GM19193 (cell line): ENCODE results near the gene HDAC5.

ENCODE experiments used
- POLR2A ChIP-seq: IDR thresholded peaks from 4 replicates; pipeline ENCODE4 v1.6.1; 2011; ENCODE audit not compliant: insufficient read depth, insufficient read length; ENCODE audit errors: extremely low read depth

Gene HDAC5

DNA sequence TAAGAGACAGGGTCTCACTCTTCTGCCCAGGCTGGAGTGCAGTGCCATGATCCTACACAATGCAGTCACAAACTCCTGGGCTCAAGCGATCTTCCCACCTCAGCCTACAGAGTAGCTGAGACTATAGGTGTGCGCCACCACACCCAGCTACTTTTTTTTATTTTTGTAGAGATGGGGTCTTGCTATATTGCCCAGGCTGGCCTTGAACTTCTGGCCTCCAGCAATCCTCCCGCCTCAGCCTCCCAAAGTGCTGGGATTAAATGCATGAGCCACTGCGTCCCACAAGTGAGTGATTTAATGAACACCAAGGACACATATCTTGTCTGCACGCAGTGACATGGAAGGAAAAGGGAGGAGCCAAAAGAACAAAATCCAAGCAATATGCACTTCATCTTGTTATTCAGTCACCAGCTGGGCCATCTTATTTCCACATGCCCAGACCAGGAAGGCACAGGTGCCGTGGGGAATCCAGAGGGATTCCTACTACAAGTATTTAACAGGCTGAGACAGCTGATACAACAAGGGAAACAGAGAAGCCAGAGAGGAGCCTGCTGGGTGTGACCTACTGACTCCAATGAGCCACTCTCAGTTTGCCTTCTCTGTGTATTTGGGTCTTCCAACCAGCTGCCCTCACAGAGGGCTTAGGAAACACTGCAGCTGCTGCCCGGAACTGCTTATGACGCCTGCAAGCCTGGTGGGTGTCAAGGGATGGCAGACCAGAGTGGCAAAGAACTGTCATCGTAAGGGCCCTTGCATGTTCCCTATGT is 74.0 kb downstream of the HDAC5 start:
- TF ChIP-seq POLR2A = no peak

DNA sequence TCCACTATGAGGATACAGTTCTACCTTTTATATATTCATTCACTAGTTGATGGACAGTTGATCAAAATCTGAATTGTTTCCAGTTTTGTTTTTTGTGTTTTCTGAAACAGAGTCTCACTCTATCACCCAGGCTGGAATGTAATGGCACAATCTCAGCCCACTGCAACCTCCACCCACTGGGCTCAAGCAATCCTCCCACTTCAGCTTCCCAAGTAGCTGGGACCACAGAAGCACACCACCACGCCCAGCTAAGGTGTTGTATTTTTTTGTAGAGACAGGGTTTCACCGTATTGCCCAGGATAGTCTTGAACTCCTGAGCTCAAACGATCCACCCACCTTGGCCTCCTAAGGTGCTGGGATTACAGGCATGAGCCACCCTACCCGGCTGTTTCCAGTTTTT is 78.0 kb downstream of the HDAC5 start:
- TF ChIP-seq POLR2A = no peak

DNA sequence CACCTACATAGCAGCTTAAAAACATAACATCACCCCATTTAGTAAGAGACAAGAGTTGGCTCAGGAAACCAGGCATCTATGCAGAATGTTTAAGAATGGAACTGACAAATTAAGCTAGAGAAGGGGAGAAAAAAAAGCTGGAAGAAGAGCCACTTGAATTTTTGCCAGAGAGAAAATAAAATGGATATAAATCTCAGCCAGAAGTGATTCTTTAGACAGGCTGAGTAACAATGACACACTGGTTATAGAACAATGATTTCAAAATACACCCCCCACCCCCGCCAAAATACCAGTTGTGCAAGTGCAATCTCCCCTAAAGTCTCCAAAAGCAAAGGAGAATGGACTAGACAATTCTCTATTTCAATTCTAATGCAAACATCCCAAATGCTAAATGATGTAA is 79.4 kb downstream of the HDAC5 start:
- no peak for TF ChIP-seq POLR2A

DNA sequence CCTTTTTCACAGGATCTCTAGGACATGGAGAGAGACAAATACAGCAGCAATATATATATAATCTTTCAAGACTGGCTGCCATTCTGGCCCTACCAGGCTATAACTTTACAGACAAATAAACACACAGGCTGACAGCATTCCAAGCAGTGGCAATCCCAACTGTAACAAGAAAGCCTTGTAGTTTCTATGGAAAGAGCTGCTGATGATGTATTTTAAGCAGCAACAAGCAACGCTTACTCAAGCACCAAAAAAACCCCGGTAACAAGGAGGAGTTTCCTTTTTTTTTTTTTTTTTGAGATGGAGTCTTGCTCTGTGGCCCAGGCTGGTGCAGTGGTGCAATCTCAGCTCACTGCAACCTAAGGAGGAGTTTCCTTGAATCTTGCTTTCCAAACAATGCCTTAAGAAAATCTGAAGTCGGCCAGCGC is 80.2 kb downstream of the HDAC5 start:
- TF ChIP-seq POLR2A = no peak

DNA sequence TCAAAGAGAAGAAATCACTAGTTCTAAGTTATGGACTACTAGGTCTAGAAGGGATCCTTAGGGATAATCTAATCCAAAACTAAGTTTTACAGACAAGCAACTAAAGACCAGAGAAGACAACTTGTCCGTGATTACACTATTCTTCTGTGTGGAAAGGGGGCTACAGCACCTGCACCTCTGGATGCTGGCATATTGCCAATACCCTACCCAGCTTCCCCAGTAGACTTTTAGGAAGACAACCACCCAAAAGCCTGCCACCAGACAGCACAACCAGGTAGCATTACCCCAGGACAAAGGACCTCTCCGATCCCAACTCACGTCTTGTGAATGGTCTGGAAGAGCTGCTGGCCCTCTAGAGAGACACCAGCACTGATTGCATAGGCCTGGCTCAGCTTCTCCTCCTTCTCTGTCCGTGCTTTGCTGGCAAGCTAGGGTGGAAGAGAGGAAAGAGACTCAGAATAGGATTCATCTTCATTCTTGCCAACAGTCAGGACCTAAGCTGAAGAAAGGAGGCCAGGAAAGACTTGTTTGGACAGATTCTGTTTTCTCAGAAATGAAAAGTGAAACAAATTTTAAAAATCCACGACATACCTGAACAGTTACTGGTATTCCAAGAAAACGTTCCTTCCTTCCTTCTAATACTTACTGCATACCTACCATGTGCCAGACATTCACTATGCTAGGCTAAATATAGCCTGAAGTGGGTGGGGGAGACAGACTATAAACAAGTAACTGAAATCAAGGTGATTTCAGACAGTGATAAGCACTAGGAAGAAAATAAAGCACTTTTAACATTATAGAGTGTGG is 83.4 kb downstream of the HDAC5 start:
- TF ChIP-seq POLR2A = no peak

DNA sequence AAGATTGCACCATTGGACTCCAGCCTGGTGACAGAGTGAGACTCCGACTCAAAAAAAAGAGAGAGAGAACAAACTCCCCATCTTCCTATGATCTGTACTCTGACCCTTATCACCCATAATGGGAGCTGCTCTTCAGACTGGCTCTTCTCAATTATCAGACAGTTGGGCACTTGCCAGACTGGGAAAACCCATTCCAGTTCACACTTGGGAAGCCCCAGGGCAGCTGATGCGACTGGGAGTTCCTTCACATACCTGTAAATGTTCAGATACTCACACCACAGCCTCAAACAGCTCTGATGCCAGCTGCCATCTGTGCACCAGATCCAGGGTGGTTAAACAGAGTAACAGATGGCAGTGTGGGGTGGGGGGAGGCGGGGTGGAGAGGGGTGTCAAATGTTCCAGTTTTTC is 84.8 kb downstream of the HDAC5 start:
- no peak for TF ChIP-seq POLR2A

DNA sequence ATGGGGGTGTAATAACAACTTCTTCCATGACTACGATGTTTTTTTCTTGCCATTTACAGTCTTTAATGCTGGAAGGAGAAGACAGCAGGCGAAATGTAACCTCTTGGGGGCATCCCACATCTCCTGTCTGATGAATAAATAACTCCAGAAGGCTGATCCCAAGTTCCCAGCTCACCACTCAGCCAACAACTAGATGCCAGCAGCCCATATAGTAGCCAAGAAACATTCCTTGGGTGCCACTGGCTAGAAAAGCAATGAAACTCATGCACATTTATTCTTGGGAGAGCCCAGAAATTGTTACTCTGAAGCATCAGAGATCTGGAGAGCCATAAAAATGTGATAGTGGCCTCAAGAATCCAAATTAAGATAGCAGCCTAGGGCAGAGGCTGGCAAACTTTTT is 86.0 kb downstream of the HDAC5 start:
- no peak for TF ChIP-seq POLR2A

DNA sequence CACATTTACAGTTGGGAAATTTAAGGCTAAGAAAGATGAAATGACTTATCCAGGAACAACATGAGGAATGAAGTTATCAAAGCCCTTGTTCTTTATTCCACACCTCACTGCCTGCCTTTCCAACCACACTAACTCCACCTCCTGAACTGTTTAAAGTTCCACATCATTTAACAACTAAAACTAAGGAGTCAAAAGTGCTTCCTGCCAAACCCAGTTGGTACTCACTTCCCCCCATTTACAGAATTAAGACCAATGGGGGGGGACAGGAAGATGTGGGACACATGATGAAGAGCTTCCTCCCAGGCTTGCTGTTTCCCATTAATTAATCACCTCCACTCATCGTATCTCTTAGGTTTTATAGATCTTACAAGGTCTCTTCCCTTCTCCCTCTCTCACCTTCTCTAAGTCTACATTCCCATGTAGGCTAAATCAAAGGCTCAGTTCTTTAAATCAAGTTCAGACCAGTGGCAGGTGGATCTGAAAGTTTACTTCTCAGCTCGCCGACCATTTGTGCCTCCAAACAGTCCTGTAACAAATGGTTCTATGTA is 89.5 kb downstream of the HDAC5 start:
- no peak for TF ChIP-seq POLR2A

DNA sequence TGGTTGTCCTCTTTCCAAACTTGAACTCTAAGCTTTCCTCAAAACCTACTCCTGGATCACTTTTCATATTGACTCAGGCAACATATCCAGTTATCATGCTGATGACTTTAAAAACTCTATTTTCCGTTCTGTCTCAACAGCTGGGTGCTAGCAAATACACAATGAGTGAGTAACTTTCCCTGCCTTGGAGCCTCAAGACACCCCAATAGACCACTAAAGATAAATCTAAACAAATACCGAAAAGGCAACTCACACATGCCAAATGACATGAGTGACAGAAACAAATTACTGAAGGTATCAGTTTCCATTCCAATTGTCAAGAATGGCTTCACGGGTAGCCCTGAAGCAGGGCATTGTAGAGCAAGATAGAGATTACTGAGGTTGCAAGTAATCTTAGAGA is 93.0 kb downstream of the HDAC5 start:
- no peak for TF ChIP-seq POLR2A

DNA sequence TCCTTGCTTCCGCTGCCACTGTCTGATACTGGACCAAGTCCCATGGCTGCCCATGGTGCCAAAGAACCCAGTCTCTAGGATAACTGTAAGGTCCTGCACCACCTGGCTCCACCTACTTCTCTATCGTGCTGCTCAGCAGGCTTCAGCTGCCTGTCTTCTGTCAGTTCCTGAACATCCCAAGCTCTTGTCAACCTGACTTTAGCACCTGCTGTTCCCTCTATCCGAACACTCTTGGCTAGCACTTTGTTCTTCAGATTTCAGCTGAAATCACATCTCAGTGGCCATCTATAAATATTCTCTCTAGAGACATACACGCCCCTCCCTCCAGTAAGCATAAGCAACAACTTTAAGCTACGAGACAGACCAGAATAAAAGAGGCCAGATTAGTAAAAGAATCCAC is 93.7 kb downstream of the HDAC5 start:
- no peak for TF ChIP-seq POLR2A
